Measurements from ENCODE around the gene MPPED2.

The MPPED2 gene

DNA sequence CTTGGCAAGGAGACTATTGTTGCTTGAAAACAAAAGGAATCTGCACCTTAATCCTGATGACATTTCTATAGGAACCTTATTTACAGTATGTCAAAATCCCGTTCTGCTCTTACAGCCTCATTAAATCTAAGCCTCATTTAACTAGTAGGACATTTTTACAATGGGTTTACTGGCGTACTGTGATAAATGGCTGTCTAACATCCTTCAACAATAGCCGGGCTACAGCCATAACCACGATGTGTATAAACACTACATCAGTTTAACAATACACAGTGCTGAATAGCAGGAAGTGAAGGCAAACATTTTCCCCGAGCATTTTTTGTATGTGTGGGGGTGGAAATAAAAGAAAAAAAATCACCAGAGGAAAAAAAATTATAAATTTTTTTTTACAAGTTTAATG lies 132.0 kb downstream of the MPPED2 start:
- no peak overlapping the region for H3K4me3 ChIP-seq (ENCODE audit: low read depth, low read length)
- DNase-seq (ENCODE audit: low read depth): no peak
- TF ChIP-seq, protein P1, sequence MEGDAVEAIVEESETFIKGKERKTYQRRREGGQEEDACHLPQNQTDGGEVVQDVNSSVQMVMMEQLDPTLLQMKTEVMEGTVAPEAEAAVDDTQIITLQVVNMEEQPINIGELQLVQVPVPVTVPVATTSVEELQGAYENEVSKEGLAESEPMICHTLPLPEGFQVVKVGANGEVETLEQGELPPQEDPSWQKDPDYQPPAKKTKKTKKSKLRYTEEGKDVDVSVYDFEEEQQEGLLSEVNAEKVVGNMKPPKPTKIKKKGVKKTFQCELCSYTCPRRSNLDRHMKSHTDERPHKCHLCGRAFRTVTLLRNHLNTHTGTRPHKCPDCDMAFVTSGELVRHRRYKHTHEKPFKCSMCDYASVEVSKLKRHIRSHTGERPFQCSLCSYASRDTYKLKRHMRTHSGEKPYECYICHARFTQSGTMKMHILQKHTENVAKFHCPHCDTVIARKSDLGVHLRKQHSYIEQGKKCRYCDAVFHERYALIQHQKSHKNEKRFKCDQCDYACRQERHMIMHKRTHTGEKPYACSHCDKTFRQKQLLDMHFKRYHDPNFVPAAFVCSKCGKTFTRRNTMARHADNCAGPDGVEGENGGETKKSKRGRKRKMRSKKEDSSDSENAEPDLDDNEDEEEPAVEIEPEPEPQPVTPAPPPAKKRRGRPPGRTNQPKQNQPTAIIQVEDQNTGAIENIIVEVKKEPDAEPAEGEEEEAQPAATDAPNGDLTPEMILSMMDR (IDR thresholded peaks at IDR 0.05; ENCODE audit: insufficient read depth, low read depth, low read length, missing control alignments): no peak

DNA sequence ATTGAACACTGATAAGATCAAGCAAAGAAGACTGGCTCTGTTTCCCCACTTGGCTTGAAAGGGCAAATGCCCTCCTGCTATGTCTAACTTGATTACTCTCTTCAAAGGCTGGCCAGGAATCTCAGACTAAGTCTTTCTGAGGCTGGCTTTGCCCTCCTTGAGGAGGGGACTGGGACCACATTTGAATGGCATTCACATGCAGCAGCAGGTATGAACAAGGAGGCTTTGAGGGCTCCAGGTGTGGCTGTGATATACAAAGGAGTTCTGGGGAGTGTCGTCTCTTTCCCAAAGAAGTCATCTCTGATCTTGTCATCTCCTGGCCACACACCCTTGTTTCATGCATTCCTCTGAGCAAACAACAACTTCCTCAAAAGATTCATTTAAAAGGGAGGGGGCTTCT lies 132.4 kb downstream of the MPPED2 start:
- TF ChIP-seq, protein P1 (IDR thresholded peaks at IDR 0.05; ENCODE audit: insufficient read depth, low read depth, low read length, missing control alignments): no peak
- no peak overlapping the region for H3K4me3 ChIP-seq (ENCODE audit: low read depth, low read length)
- DNase-seq (ENCODE audit: low read depth): no peak

- DNase-seq (ENCODE audit: low read depth): no peak
- TF ChIP-seq, protein P1 (IDR thresholded peaks at IDR 0.05; ENCODE audit: insufficient read depth, low read depth, low read length, missing control alignments): no peak
- no peak overlapping the region for H3K4me3 ChIP-seq (ENCODE audit: low read depth, low read length)
Measured at GRCh38 chr11:30452842-30453241, 133.3 kb downstream of the MPPED2 start.

DNA sequence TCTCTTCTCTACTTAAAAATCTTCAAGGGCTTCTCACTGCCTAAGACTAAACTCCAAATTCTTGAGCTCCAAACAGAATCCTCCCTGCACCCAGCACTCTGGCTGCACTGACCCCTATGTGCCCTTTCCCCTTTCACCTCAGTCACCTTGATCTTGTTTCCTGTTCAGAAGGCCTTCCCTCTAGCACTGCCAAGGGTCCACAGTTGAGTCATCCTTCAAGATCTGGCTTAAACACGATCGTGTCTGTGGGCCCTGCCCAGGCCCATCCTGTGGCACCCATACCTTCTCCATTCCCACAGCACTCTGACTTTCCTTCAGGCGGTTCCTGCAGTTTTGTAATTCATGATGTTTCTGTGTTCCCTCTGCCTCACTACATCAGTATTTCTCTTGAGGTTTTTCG lies 134.0 kb downstream of the MPPED2 start:
- no peak for DNase-seq (ENCODE audit: low read depth)
- TF ChIP-seq, protein P1 (IDR thresholded peaks at IDR 0.05; ENCODE audit: insufficient read depth, low read depth, low read length, missing control alignments): no peak
- no peak overlapping the region for H3K4me3 ChIP-seq (ENCODE audit: low read depth, low read length)

DNA sequence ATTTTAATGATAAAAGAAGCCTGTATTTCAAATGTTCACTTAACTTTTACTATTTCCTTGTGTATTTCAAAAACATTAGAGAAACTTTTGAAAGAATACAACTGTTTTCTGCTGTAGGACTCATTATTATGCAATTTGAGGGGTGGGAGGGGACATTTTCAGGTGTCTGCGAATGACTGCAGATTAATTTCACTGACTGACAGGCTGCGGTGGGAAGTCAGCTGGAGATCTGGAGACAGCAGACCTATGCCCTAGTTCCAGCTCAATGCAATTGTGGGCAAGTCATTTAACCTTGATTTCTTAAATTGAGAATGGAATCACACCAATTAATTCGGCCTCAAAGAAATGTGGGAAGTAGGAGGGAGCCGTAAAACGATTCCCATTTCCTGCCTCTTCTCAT lies 134.5 kb downstream of the MPPED2 start:
- H3K4me3 ChIP-seq (ENCODE audit: low read depth, low read length): no peak overlapping the region
- TF ChIP-seq, protein P1 (IDR thresholded peaks at IDR 0.05; ENCODE audit: insufficient read depth, low read depth, low read length, missing control alignments): no peak
- DNase-seq (ENCODE audit: low read depth): no peak

DNA sequence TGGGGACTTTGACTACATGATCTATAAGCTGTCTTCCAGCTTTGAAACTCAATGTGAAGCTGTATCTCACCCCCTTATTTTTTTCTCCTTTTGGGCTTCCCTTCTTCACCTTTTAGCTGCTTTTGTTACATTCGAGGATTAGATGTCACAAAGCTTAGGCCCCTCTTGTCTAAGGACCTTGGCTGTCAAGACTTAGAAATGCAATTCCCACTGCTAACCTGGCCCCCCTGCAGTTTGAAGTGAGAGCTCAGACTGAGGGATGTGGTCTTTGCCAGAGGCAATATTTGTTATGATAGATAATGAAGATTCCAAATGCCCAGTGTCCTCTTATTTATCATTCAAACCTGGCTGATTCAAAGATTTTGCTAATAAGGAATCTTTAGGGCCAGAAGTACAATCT lies 135.0 kb downstream of the MPPED2 start:
- H3K4me3 ChIP-seq (ENCODE audit: low read depth, low read length): no peak overlapping the region
- TF ChIP-seq, protein P1 (IDR thresholded peaks at IDR 0.05; ENCODE audit: insufficient read depth, low read depth, low read length, missing control alignments): no peak
- no peak for DNase-seq (ENCODE audit: low read depth)

DNA sequence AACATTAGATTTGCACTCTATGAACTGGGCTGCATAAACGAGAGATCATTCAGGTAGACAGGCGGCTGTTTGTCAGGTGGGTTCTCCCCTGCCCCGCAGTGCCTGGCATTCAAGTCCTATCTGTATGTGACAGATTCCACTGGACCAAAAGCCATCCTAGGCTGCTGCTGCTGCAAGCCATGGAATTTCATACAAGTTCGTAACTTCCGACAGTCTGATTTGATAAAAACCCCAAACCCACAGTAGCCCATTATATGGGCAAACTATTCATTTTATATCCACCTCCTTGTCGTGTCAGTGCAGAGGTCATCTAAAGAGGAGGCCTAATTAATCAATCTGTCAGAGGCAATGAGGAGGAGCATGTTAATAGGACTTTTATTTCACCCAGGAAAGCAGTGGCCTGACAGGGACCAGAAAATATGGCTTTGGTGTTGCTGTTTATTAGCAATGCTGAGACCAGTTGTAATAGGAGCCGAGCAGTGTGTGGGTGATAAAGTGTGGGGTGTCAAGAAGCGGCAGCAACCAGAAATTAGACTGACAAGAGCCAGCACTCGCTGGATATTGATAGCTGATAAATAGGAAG lies 139.0 kb downstream of the MPPED2 start:
- H3K4me3 ChIP-seq (ENCODE audit: low read depth, low read length): no peak overlapping the region
- DNase-seq (ENCODE audit: low read depth): no peak
- TF ChIP-seq, protein P1 (IDR thresholded peaks at IDR 0.05; ENCODE audit: insufficient read depth, low read depth, low read length, missing control alignments): no peak
